ENCODE measurements around the gene MUC5B.

The MUC5B gene

GRCh38 chr11:1289211-1289935, 66.5 kb downstream of the MUC5B start:
- no peak for DNase-seq

GRCh38 chr11:1290052-1291040, 67.5 kb downstream of the MUC5B start:
- DNase-seq = no peak

GRCh38 chr11:1291295-1292017, 68.6 kb downstream of the MUC5B start:
- no peak for DNase-seq

GRCh38 chr11:1292018-1292643, 69.3 kb downstream of the MUC5B start:
- DNase-seq = no peak

GRCh38 chr11:1292644-1293618, 70.1 kb downstream of the MUC5B start:
- DNase-seq = no peak

GRCh38 chr11:1293619-1294015, 70.8 kb downstream of the MUC5B start:
- DNase-seq = no peak

GRCh38 chr11:1295086-1295485, 72.2 kb downstream of the MUC5B start:
- DNase-seq = no peak

- no peak for DNase-seq
Observed at GRCh38 chr11:1295591-1295990, 72.7 kb downstream of the MUC5B start.

GRCh38 chr11:1296287-1296686, 73.4 kb downstream of the MUC5B start:
- DNase-seq = no peak

- no peak for DNase-seq
Observed at GRCh38 chr11:1297011-1297575, 74.2 kb downstream of the MUC5B start.

GRCh38 chr11:1297576-1298473, 75.0 kb downstream of the MUC5B start:
- DNase-seq = no peak

- no peak for DNase-seq
Observed at GRCh38 chr11:1298695-1299492, 76.0 kb downstream of the MUC5B start.

GRCh38 chr11:1299621-1300020, 76.8 kb downstream of the MUC5B start:
- no peak for DNase-seq

GRCh38 chr11:1300121-1300520, 77.3 kb downstream of the MUC5B start:
- DNase-seq = no peak

GRCh38 chr11:1300569-1301187, 77.8 kb downstream of the MUC5B start:
- no peak for DNase-seq

GRCh38 chr11:1301220-1302000, 78.5 kb downstream of the MUC5B start:
- DNase-seq = no peak

- DNase-seq = no peak
Observed at GRCh38 chr11:1302041-1302460, 79.2 kb downstream of the MUC5B start.

Data from activated effector memory CD4-positive, alpha-beta T cell treated with Interleukin-2 at 50 U/mL for 16 hours (primary cell).